ENCODE data around the gene INO80D. TPM values are rescaled to one million over a fixed set of nuclear protein-coding genes. Genes with fewer than 3 reads are reported as not detected.
"Not testable (repeated sequence)": the region's sequence is repeated elsewhere in the genome, so short reads cannot be mapped to it uniquely, and the experiment has no call there.

The INO80D gene
- total RNA-seq, 1 experiment from 2014 or later, result 3.3 TPM

GRCh38 chr2:206084439-206084869 is 1.5 kb downstream of the INO80D start:
- peak; percentile 77 for DNase-seq (ENCODE audit: low read depth)

- DNase-seq (ENCODE audit: low read depth), result no peak
Measured at GRCh38 chr2:206083602-206084438, 2.2 kb downstream of the INO80D start.

- no peak for DNase-seq (ENCODE audit: low read depth)
Measured at GRCh38 chr2:206082298-206082843, 3.6 kb downstream of the INO80D start.

- no peak for DNase-seq (ENCODE audit: low read depth)
Measured at GRCh38 chr2:206080927-206081326, 5.0 kb downstream of the INO80D start.

GRCh38 chr2:206079699-206080465 is 6.1 kb downstream of the INO80D start:
- no peak for DNase-seq (ENCODE audit: low read depth)

- not testable (repeated sequence) for DNase-seq (ENCODE audit: low read depth)
Measured at GRCh38 chr2:206077879-206078278, 8.1 kb downstream of the INO80D start.

- DNase-seq (ENCODE audit: low read depth), result no peak
Measured at GRCh38 chr2:206075113-206075512, 10.9 kb downstream of the INO80D start.

GRCh38 chr2:206071807-206072206 is 14.2 kb downstream of the INO80D start:
- DNase-seq (ENCODE audit: low read depth), result no peak

- no peak for DNase-seq (ENCODE audit: low read depth)
Measured at GRCh38 chr2:206069417-206069816, 16.6 kb downstream of the INO80D start.

- DNase-seq (ENCODE audit: low read depth), result no peak
Measured at GRCh38 chr2:206068207-206068606, 17.8 kb downstream of the INO80D start.

- DNase-seq (ENCODE audit: low read depth), result no peak
Measured at GRCh38 chr2:206064077-206064476, 21.9 kb downstream of the INO80D start.

- DNase-seq (ENCODE audit: low read depth), result no peak
Measured at GRCh38 chr2:206063635-206064034, 22.3 kb downstream of the INO80D start.

- DNase-seq (ENCODE audit: low read depth), result no peak
Measured at GRCh38 chr2:206062724-206063123, 23.2 kb downstream of the INO80D start.

GRCh38 chr2:206056286-206056685 is 29.7 kb downstream of the INO80D start:
- DNase-seq (ENCODE audit: low read depth), result no peak

GRCh38 chr2:206054952-206055351 is 31.0 kb downstream of the INO80D start:
- no peak for DNase-seq (ENCODE audit: low read depth)

GRCh38 chr2:206051912-206052311 is 34.1 kb downstream of the INO80D start:
- DNase-seq (ENCODE audit: low read depth), result no peak

GRCh38 chr2:206049392-206049791 is 36.6 kb downstream of the INO80D start:
- DNase-seq (ENCODE audit: low read depth), result no peak

- no peak for DNase-seq (ENCODE audit: low read depth)
Measured at GRCh38 chr2:206045251-206045650, 40.7 kb downstream of the INO80D start.

GRCh38 chr2:206040525-206040924 is 45.4 kb downstream of the INO80D start:
- DNase-seq (ENCODE audit: low read depth), result no peak

- not testable (repeated sequence) for DNase-seq (ENCODE audit: low read depth)
Measured at GRCh38 chr2:206035393-206035792, 50.6 kb downstream of the INO80D start.

- not testable (repeated sequence) for DNase-seq (ENCODE audit: low read depth)
Measured at GRCh38 chr2:206033452-206033851, 52.5 kb downstream of the INO80D start.

- no peak for DNase-seq (ENCODE audit: low read depth)
Measured at GRCh38 chr2:206031950-206032567, 53.9 kb downstream of the INO80D start.
